NB4 (cell line): Measurements from ENCODE around the gene EIF4B.

ENCODE experiments used
- DNase-seq: peaks from one replicate; pipeline ENCODE4 v3.0.0; 2010; ENCODE audit warnings: low read depth
- H3K4me3 ChIP-seq: one replicate; pipeline ENCODE4 v1.5.1; 2011; ENCODE audit warnings: mild to moderate bottlenecking, low read depth, low read length, moderate library complexity
- MAX ChIP-seq: IDR thresholded peaks from 2 replicates; pipeline ENCODE4 v1.6.1; 2011; ENCODE audit warnings: low read depth, low read length
- MYC ChIP-seq: IDR thresholded peaks from 2 replicates; pipeline ENCODE4 v1.6.1; 2011; ENCODE audit warnings: low read depth, low read length
- POLR2A ChIP-seq: IDR thresholded peaks from 2 replicates; pipeline ENCODE4 v1.6.1; 2011; ENCODE audit warnings: mild to moderate bottlenecking; ENCODE audit not compliant: insufficient read length; ENCODE audit errors: extremely low read depth
- TF ChIP-seq, protein P1 (sequence below): IDR thresholded peaks from one replicate; pipeline ENCODE4 v1.5.1; 2012; ENCODE audit warnings: low read depth, low read length

Gene EIF4B

GRCh38 chr12:53055471-53056266 is 49.4 kb downstream of the EIF4B start:
- no peak overlapping the region for H3K4me3 ChIP-seq
- no peak for TF ChIP-seq MAX
- TF ChIP-seq, protein P1, sequence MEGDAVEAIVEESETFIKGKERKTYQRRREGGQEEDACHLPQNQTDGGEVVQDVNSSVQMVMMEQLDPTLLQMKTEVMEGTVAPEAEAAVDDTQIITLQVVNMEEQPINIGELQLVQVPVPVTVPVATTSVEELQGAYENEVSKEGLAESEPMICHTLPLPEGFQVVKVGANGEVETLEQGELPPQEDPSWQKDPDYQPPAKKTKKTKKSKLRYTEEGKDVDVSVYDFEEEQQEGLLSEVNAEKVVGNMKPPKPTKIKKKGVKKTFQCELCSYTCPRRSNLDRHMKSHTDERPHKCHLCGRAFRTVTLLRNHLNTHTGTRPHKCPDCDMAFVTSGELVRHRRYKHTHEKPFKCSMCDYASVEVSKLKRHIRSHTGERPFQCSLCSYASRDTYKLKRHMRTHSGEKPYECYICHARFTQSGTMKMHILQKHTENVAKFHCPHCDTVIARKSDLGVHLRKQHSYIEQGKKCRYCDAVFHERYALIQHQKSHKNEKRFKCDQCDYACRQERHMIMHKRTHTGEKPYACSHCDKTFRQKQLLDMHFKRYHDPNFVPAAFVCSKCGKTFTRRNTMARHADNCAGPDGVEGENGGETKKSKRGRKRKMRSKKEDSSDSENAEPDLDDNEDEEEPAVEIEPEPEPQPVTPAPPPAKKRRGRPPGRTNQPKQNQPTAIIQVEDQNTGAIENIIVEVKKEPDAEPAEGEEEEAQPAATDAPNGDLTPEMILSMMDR, result no peak
- no peak for TF ChIP-seq POLR2A
- TF ChIP-seq MYC, result no peak
- no peak for DNase-seq

DNA sequence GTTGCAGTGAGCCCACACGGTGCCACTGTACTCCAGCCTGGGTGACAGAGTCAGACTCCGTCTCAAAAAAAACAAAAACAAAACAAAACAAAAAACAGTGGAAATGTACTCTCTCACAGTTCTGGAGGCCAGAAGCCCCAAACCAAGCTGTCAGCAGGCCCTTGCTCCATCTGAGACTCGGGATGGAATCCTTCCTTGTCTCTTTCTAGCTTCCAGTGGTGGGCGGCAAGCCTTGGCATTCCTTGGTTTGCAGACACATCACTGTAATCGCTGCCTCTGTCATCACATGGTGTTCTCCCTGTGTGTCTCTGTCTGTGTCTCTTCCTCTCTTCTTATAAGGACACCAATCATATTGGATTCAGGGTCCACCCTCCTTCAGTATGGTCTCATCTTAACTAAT is 50.0 kb downstream of the EIF4B start:
- H3K4me3 ChIP-seq, result no peak overlapping the region
- no peak for DNase-seq
- TF ChIP-seq, protein P1, result no peak
- TF ChIP-seq MAX (no peak), POLR2A (no peak), MYC (no peak)

DNA sequence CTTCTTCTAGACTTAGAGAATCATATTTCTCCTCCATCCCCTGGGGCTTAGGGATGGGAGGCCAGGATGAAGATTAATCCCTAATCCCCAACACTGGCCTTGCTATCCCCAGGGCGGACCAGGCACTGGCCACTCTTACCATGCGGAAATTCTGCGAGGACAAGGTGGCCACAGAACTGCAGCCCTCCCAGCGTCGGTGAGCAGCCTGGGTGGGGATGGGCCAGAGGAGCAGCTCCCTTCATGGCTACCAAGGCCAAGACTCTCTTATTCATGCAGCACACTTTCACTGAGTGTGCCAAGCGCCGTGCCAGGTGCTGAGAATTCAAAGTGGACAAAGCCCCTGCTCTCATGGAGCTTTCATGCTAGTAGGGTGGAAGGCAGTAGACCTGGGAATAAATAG is 50.6 kb downstream of the EIF4B start:
- DNase-seq, result no peak
- no peak overlapping the region for H3K4me3 ChIP-seq
- no peak for TF ChIP-seq MYC
- no peak for TF ChIP-seq POLR2A
- no peak for TF ChIP-seq MAX
- TF ChIP-seq, protein P1, result no peak

- DNase-seq, result no peak
Observed at GRCh38 chr12:53057816-53058500, 51.7 kb downstream of the EIF4B start.

GRCh38 chr12:53058674-53059433 is 52.6 kb downstream of the EIF4B start:
- no peak overlapping the region for H3K4me3 ChIP-seq
- TF ChIP-seq MYC, result no peak
- TF ChIP-seq, protein P1, result no peak
- no peak for TF ChIP-seq MAX
- TF ChIP-seq POLR2A, result no peak
- DNase-seq, result no peak

More at GRCh38 chr12:53057816-53058500, 51.7 kb downstream of the EIF4B start:
- TF ChIP-seq MYC, result no peak
- TF ChIP-seq, protein P1, result no peak
- TF ChIP-seq POLR2A, result no peak
- no peak for TF ChIP-seq MAX
- H3K4me3 ChIP-seq, result no peak overlapping the region
